SHP77 (cell line): Measurements from ENCODE around the gene TAF1C.

ENCODE experiments used
- DNase-seq, 2 experiments: peaks; one replicate each; lab custom pipeline; 2025; lab: John Stamatoyannopoulos, UW

TAF1C gene

GRCh38 chr16:84183911-84184591, 2.8 kb downstream of the TAF1C start:
- DNase-seq = no peak

GRCh38 chr16:84183572-84183875, 3.3 kb downstream of the TAF1C start:
- no peak for DNase-seq

DNA sequence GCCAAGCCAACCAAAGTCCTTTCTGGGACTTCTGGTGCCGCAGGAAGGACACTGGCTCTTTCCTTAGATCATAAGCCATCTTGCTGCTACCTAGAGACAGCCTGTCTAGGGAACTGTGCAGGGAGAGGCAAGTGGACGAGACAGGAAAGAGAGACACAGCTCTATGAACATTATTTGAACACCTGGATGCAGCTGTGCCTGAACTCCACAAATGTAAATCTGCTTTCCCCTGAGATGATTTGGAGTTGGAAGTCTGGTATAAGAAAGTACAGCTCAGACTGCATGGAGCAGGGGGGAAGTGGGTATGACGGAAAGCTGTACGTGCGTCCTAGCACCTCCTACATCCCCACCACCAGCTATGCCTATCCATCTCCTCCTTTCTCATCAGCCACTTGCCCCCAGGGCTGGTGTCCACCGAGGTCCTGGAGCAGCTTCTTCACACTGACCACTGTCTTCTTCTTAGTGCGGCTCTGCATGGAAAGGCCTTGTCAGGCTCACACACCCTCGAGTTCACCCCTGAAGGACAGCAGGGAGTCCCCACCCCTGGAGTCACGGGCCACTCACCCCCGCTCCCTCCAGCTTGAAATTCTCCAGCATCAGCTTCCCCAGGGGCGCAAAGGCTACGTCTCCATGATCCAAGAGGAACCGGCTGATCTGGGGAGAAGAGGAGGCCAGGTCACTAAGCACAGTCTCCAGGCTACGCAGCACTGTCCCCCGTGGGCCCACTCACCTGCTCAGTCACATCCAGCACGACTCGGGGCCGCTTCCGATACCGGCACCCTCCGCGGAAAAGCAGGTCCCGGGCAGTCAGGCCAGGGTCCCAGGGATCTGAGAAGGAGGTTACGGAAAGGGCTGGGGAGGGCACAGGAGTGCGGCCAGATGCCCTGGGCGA, 3.9 kb downstream of the TAF1C start:
- no peak for DNase-seq

GRCh38 chr16:84182104-84182503, 4.8 kb downstream of the TAF1C start:
- DNase-seq = no peak

GRCh38 chr16:84181144-84181915, 5.5 kb downstream of the TAF1C start:
- DNase-seq = no peak

DNA sequence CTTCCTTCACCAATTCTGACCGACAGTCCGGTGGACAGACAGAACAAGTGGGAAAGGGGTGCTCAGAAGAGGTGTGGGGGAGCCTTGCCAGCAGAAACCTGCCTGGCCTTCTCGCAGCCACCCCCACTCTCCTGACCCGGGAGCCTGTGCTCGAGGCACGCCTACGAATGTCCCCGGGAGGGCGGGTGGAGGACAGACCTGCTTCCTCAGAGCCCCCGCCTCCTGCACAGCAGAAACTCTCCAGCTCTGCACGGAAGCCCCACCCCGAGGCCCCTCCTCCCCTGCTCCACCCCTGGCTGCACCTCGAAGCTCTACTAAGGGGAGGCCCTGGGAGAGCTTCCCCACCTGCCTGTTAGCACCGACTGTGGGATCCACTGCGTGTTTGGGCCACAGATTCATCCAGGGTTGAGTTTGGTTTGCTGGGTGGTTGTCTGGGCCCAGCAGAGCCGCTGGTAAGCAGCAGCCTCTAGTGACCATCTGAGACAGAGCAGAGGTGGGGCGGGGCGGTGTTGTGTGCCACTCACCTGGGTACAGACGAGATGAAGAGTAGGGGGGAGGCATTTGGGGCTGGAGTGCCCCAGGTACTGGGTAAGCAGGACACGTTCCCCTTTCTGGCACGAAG, 6.2 kb downstream of the TAF1C start:
- DNase-seq = no peak

- no peak for DNase-seq
Observed at GRCh38 chr16:84179612-84180320, 7.1 kb downstream of the TAF1C start.

DNA sequence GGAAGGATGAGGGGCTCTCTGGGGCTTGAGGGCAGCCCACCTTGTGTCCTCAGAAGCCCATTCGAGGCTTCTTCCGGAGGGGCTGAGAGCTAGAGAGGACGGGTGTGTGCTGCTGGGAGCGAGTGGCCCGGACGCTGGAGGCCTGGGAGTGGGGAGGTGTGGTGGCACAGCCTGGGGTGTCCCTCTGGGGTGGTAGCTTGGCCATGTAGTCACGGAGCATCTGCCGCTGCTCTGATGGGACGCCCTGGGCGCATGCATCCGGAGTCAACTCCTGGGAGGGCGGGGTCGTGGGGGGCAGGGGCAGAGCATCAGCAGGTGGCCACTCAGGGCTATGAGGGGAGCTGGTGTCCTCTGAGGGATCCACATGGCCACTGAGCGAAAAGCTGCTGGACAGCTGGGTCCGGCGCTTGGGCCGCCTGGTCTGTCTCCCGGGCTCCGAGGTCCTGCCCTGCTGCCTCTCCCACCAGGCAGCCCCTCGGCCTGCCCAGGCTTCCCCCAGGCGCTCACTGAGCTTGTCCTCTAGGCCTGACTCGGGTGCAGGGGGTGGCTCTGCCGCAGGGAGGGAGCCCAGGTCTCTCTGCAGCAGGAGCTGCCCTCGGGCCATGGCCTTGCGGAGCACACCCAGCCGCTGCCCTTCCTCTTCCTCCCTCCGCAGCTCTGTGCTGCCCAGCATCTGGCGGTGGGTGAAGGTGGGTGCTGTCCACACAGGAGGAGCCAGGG, 7.8 kb downstream of the TAF1C start:
- DNase-seq = no peak

DNA sequence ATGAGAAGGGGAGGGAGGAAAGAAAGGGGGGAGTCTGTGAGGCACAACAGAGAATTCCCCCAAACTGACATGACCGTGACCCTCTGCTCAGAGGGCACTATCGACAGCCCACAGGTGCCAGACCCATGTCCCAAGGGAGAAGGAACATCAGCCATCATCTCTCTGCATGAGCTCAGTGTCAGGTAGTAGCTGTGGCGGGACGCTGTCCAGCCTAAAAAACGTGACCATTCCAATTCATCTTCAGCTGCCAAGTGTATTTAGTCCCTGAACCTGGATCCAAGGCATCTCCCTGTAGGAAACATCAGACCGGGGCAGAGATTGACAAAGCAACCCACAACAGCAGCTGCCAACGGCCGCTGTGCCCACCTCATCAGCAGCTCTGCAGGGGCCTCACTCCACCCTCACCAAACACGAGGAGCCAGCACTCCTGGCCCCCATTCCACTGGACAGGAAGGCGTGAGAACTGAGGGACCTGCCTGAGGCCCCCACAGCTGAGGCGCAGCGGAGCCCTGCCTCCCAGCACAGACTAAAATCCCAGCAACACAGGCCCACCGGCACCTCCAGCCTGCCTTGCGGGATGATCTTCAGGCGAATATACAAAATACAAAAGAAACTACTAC, 8.6 kb downstream of the TAF1C start:
- no peak for DNase-seq

DNA sequence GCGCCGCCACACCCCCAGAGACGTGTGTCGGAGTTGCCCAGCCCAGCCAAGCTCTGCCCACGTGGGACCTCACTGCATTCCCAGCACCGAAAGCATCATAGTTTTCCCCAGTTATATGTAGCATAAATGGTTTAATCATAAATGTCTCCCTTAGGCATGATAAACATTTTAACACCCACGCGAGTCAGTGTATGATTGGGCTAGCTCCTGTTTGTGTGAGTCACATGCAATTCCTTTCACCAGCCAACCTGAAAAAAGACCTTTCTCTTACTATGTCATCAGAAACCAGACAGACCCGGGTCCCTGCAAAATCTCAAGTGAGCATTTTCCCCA, 9.2 kb downstream of the TAF1C start:
- DNase-seq = no peak

- DNase-seq = no peak
Observed at GRCh38 chr16:84176192-84177053, 10.4 kb downstream of the TAF1C start.

DNA sequence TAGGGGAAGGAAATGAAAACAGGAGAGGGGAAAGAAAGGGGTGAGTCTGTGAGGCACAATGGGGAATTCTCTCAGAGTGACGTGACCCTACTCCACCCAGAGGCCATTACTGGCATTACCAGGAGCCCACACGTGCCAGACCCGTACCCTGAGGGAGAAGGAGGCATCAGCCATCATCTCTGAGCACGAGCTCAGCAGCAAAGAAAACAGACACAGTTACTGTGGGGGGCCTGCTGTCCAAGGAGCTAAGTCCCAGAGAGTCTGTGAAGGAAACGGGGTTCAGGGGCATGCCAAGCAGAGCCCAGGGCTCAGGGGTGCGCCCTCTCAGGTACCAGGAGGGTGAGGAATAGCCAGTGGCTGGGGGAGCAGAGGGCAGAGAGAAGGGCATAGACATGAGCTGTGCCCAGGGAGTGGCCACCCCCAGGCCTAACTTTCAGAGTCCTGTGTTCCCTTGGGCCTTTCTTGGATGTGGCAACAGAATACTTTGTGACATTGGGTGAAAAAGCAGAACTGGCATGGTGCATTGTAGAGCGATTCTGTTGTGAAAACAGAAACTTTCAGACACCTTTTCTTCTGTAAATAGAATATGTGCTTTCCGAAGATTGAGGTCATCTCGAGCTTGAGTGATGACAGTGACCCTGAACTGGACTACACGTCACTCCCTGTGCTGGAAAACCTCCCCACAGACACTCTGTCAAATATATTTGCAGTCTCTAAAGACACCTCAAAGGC, 11.3 kb downstream of the TAF1C start:
- no peak for DNase-seq

GRCh38 chr16:84174396-84174795, 12.5 kb downstream of the TAF1C start:
- no peak for DNase-seq

GRCh38 chr16:84169765-84170310, 17.0 kb downstream of the TAF1C start:
- no peak for DNase-seq

DNA sequence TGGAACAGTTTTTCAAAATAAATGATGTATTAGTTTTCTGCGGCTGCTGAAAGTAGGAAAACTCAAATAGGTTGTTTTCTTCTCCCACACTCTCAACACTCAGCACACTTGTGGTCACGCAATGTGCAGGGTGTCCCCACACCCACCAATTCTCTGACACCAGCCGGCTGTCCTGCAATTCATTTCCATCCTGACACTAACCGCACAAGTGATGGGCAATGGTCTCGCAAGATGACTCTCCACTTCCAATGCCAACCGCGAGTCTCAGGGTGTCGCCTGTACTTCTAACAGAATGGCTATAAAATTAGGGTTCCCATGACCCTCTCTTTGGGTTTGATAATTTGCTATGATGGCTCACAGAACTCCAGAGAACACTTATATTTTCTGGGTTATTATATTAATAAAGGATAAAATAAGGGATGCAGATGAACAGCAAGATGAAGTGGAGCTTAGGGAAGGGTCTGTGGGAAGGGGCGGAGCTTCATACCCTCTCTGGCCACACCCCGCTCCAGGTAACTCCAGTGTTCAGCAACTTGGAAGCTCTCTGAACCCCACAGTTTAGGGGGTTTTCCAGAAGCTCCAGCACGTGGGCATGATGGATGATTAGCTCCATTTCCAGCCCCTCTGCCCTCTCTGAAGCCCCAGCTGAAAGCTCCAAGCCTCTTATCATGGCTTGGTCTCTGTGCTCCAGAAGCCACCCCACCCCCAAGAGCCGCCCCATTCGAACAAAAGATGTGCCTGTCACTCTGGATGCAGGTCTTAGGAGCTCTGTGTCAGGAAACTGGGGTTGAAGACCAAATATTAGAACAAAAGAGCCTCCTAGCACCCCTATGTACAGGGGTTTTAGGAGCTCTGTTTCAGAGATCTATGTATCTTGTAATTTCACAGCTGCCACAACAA, 19.8 kb downstream of the TAF1C start:
- DNase-seq = no peak

GRCh38 chr16:84165746-84166145, 21.1 kb downstream of the TAF1C start:
- no peak for DNase-seq

GRCh38 chr16:84161801-84162200, 25.1 kb downstream of the TAF1C start:
- DNase-seq = no peak

DNA sequence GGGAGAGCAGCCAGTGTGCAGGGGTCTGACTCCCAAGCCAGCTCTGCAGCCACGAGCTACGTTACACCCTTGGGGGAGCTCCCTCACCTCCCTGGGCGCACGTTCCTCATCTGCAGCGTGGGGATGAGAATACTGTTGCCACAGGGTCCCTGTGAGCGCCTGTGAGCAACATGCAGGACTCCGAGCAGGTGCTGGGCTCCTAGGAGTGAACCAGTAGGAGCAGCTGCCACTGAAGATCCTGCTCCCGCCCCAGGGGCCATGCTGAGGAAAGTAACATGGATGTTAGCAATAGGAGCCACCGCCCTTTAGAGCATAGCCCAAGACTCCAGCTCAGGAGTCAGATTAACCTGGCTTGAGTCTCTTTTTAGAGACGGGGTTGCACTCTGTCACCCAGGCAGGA, 25.8 kb downstream of the TAF1C start:
- DNase-seq = no peak
